ENCODE results near the gene PCDHB14.
"Not testable (repeated sequence)": the region's sequence is repeated elsewhere in the genome, so short reads cannot be mapped to it uniquely, and the experiment has no call there.

The PCDHB14 gene

GRCh38 chr5:141223112-141223783 is at the start of gene PCDHB14:
TSS of gene PCDHB14 (plus strand) at chr5:141223343. CDS start at chr5:141223506, 163 bp downstream.
- peaks cover 41% of the 10 kb centered on the region for H3K9me3 Mint-ChIP-seq

GRCh38 chr5:141174291-141175104 is 48.6 kb upstream of the PCDHB14 start:
- not testable (repeated sequence) for H3K4me1 Mint-ChIP-seq (ENCODE audit: low read depth); H3K4me3 Mint-ChIP-seq; H3K36me3 Mint-ChIP-seq (ENCODE audit: low read depth); H3K27ac Mint-ChIP-seq; H3K27me3 Mint-ChIP-seq (ENCODE audit: low read depth)
- peaks cover 19% of the 10 kb centered on the region for H3K9me3 Mint-ChIP-seq

More at GRCh38 chr5:141223112-141223783, at the start of gene PCDHB14:
- Mint-ChIP-seq H3K4me1 (ENCODE audit: low read depth) (no peaks in the 10 kb centered on the region), H3K27me3 (ENCODE audit: low read depth) (no peaks in the 10 kb centered on the region), H3K4me3 (no peak within 1 kb of the TSS), H3K27ac (no peak within 1 kb of the TSS), H3K36me3 (ENCODE audit: low read depth) (no peaks in the 10 kb centered on the region)

GRCh38 chr5:141175933-141176332 is 47.2 kb upstream of the PCDHB14 start:
- Mint-ChIP-seq H3K4me1 (ENCODE audit: low read depth) (no peaks in the 10 kb centered on the region), H3K4me3 (no peak overlapping the region), H3K27me3 (ENCODE audit: low read depth) (no peaks in the 10 kb centered on the region), H3K27ac (no peak overlapping the region), H3K9me3 (peaks cover 26% of the 10 kb centered on the region), H3K36me3 (ENCODE audit: low read depth) (no peaks in the 10 kb centered on the region)

GRCh38 chr5:141177577-141178191 is 45.5 kb upstream of the PCDHB14 start, which contains the start of gene PCDHB8:
TSS of gene PCDHB8 (plus strand) at chr5:141177790. CDS start at chr5:141178035, 245 bp downstream.
- not testable (repeated sequence) for H3K4me1 Mint-ChIP-seq (ENCODE audit: low read depth); H3K36me3 Mint-ChIP-seq (ENCODE audit: low read depth); H3K4me3 Mint-ChIP-seq; H3K27ac Mint-ChIP-seq; H3K27me3 Mint-ChIP-seq (ENCODE audit: low read depth)
- peaks cover 32% of the 10 kb centered on the region for H3K9me3 Mint-ChIP-seq

- H3K4me3 Mint-ChIP-seq; H3K4me1 Mint-ChIP-seq (ENCODE audit: low read depth); H3K36me3 Mint-ChIP-seq (ENCODE audit: low read depth); H3K27me3 Mint-ChIP-seq (ENCODE audit: low read depth); H3K27ac Mint-ChIP-seq: not testable (repeated sequence)
- H3K9me3 Mint-ChIP-seq: peaks cover 30% of the 10 kb centered on the region
These were observed 43.8 kb upstream of the PCDHB14 start for GRCh38 chr5:141179371-141179770.

- H3K27ac Mint-ChIP-seq; H3K27me3 Mint-ChIP-seq (ENCODE audit: low read depth); H3K4me1 Mint-ChIP-seq (ENCODE audit: low read depth); H3K4me3 Mint-ChIP-seq; H3K36me3 Mint-ChIP-seq (ENCODE audit: low read depth): not testable (repeated sequence)
- H3K9me3 Mint-ChIP-seq: peaks cover 34% of the 10 kb centered on the region
These were observed 43.3 kb upstream of the PCDHB14 start for GRCh38 chr5:141179876-141180275.

- Mint-ChIP-seq H3K4me1 (ENCODE audit: low read depth) (no peaks in the 10 kb centered on the region), H3K4me3 (no peak overlapping the region)
These were observed 42.8 kb upstream of the PCDHB14 start for GRCh38 chr5:141180313-141180712.

GRCh38 chr5:141182248-141182647 is 40.9 kb upstream of the PCDHB14 start, which contains the start of gene PCDHB16:
TSS of gene PCDHB16 (plus strand) at chr5:141182387. CDS start at chr5:141182560, 173 bp downstream.
- H3K4me1 Mint-ChIP-seq (ENCODE audit: low read depth): no peaks in the 10 kb centered on the region
- no peaks in the 10 kb centered on the region for H3K27me3 Mint-ChIP-seq (ENCODE audit: low read depth)
- no peak within 1 kb of the TSS for H3K27ac Mint-ChIP-seq
- peaks cover 48% of the 10 kb centered on the region for H3K9me3 Mint-ChIP-seq
- no peaks in the 10 kb centered on the region for H3K36me3 Mint-ChIP-seq (ENCODE audit: low read depth)
- H3K4me3 Mint-ChIP-seq: no peak within 1 kb of the TSS

More at GRCh38 chr5:141180313-141180712, 42.8 kb upstream of the PCDHB14 start:
- H3K9me3 Mint-ChIP-seq: peaks cover 36% of the 10 kb centered on the region
- no peaks in the 10 kb centered on the region for H3K27me3 Mint-ChIP-seq (ENCODE audit: low read depth)
- no peaks in the 10 kb centered on the region for H3K36me3 Mint-ChIP-seq (ENCODE audit: low read depth)
- H3K27ac Mint-ChIP-seq: no peak overlapping the region

GRCh38 chr5:141184117-141184855 is 38.9 kb upstream of the PCDHB14 start:
- peaks cover 56% of the 10 kb centered on the region for H3K9me3 Mint-ChIP-seq
- H3K27me3 Mint-ChIP-seq (ENCODE audit: low read depth); H3K36me3 Mint-ChIP-seq (ENCODE audit: low read depth); H3K4me1 Mint-ChIP-seq (ENCODE audit: low read depth); H3K4me3 Mint-ChIP-seq; H3K27ac Mint-ChIP-seq: not testable (repeated sequence)

GRCh38 chr5:141186897-141187512 is 36.1 kb upstream of the PCDHB14 start, which contains the start of gene PCDHB9:
TSS of gene PCDHB9 (plus strand) at chr5:141187161. CDS start at chr5:141187319, 158 bp downstream.
- H3K36me3 Mint-ChIP-seq (ENCODE audit: low read depth): peaks cover 1% of the 10 kb centered on the region
- peaks cover 53% of the 10 kb centered on the region for H3K9me3 Mint-ChIP-seq
- no peak within 1 kb of the TSS for H3K4me3 Mint-ChIP-seq
- no peak within 1 kb of the TSS for H3K27ac Mint-ChIP-seq
- H3K27me3 Mint-ChIP-seq (ENCODE audit: low read depth): peaks cover 3% of the 10 kb centered on the region
- H3K4me1 Mint-ChIP-seq (ENCODE audit: low read depth): no peaks in the 10 kb centered on the region

GRCh38 chr5:141188682-141189081 is 34.5 kb upstream of the PCDHB14 start:
- H3K36me3 Mint-ChIP-seq (ENCODE audit: low read depth); H3K4me3 Mint-ChIP-seq; H3K4me1 Mint-ChIP-seq (ENCODE audit: low read depth); H3K27me3 Mint-ChIP-seq (ENCODE audit: low read depth); H3K27ac Mint-ChIP-seq: not testable (repeated sequence)
- H3K9me3 Mint-ChIP-seq: peaks cover 51% of the 10 kb centered on the region

- not testable (repeated sequence) for H3K27ac Mint-ChIP-seq; H3K36me3 Mint-ChIP-seq (ENCODE audit: low read depth); H3K4me1 Mint-ChIP-seq (ENCODE audit: low read depth); H3K27me3 Mint-ChIP-seq (ENCODE audit: low read depth); H3K4me3 Mint-ChIP-seq
- peaks cover 51% of the 10 kb centered on the region for H3K9me3 Mint-ChIP-seq
These were observed 34.0 kb upstream of the PCDHB14 start for GRCh38 chr5:141189131-141189530.

GRCh38 chr5:141192110-141192725 is 30.9 kb upstream of the PCDHB14 start, which contains the start of gene PCDHB10:
TSS of gene PCDHB10 (plus strand) at chr5:141192353. CDS start at chr5:141192553, 200 bp downstream.
- H3K27ac Mint-ChIP-seq: no peak within 1 kb of the TSS

More at GRCh38 chr5:141192110-141192725, 30.9 kb upstream of the PCDHB14 start, which contains the start of gene PCDHB10:
- Mint-ChIP-seq H3K36me3 (ENCODE audit: low read depth) (peaks cover 1% of the 10 kb centered on the region), H3K4me3 (no peak within 1 kb of the TSS), H3K9me3 (peaks cover 47% of the 10 kb centered on the region), H3K4me1 (ENCODE audit: low read depth) (no peaks in the 10 kb centered on the region), H3K27me3 (ENCODE audit: low read depth) (peaks cover 3% of the 10 kb centered on the region)

All from T-helper 1 cell treated with Interleukin-12 subunit alpha and Interleukin-12 subunit beta and Interleukin-4 antibody, amounts not matched to agents 30 μg/mL and 1 μg/mL, for 36 hours (primary cell).